IMR-90 (cell line): ENCODE measurements around the gene MMD2. TPM values are rescaled to one million over a fixed set of nuclear protein-coding genes. Genes with fewer than 3 reads are reported as not detected.

Source experiments
- ATAC-seq: fragments of 200-7000 bp; cut with Tn5 transposase; 2 replicates; pipeline ENCODE4 v1.9.1; 2020; ENCODE audit warnings: low read depth, mild to moderate bottlenecking, moderate library complexity
- BruUV-seq: library from RNA; stranded (reverse); fragments of 400-500 nt; replicated peaks from 2 replicates; lab custom pipeline; 2021; lab: Mats Ljungman, UMichigan
- CTCF ChIA-PET: fragments of 300-600 bp; formaldehyde crosslinking; extraction: SDS; loops from one replicate; lab custom pipeline; 2021; ENCODE audit warnings: antibody characterized with exemption; lab: Yijun Ruan, JAX
- POLR2A ChIA-PET: fragments of 300-600 bp; sonication (Branson Sonifier 250); formaldehyde crosslinking; loops from one replicate; lab custom pipeline; 2022; ENCODE audit warnings: antibody characterized with exemption; ENCODE audit not compliant: unreplicated experiment; lab: Charles Lee
- DNase-seq: peaks from one replicate; pipeline ENCODE4 v3.0.0; 2013
- H2AFZ ChIP-seq: replicated peaks from 2 replicates; pipeline ENCODE3; 2013; ENCODE audit warnings: low read length, mild to moderate bottlenecking; ENCODE audit not compliant: poor library complexity
- H2AK5ac ChIP-seq: 2 replicates; pipeline ENCODE4 v1.6.1; 2013; ENCODE audit warnings: low read depth, low read length, inconsistent platforms
- H2AK9ac ChIP-seq: replicated peaks from 2 replicates; pipeline ENCODE3; 2013; ENCODE audit warnings: mild to moderate bottlenecking, low read depth, low read length, moderate library complexity; ENCODE audit not compliant: poor library complexity
- H2BK120ac ChIP-seq: 2 replicates; pipeline ENCODE4 v1.6.1; 2013; ENCODE audit warnings: low read depth, low read length, inconsistent platforms
- H2BK15ac ChIP-seq: 3 replicates; pipeline ENCODE4 v1.6.1; 2013; ENCODE audit warnings: low read depth, low read length, inconsistent platforms
- H2BK20ac ChIP-seq: 2 replicates; pipeline ENCODE4 v1.6.1; 2013; ENCODE audit warnings: low read depth, mild to moderate bottlenecking, inconsistent platforms, low read length, moderate library complexity
- H2BK5ac ChIP-seq: 2 replicates; pipeline ENCODE4 v1.6.1; 2013; ENCODE audit warnings: mild to moderate bottlenecking, low read depth, low read length, inconsistent platforms; ENCODE audit not compliant: poor library complexity, severe bottlenecking
- H3K14ac ChIP-seq: replicated peaks from 2 replicates; pipeline ENCODE4 v1.6.1; 2013; ENCODE audit warnings: low read depth, low read length, inconsistent platforms
- H3K18ac ChIP-seq: 2 replicates; pipeline ENCODE4 v1.6.1; 2013; ENCODE audit warnings: low read depth, low read length, control low read depth
- H3K23ac ChIP-seq: 2 replicates; pipeline ENCODE4 v1.6.1; 2013; ENCODE audit warnings: low read depth, low read length, inconsistent platforms
- H3K27ac ChIP-seq: 2 replicates; pipeline ENCODE4 v1.5.1; 2013; ENCODE audit warnings: mild to moderate bottlenecking, control low read depth, low read length; ENCODE audit not compliant: insufficient read depth
- H3K27me3 ChIP-seq: 2 replicates; pipeline ENCODE4 v1.6.1; 2013; ENCODE audit warnings: low read length; ENCODE audit not compliant: control insufficient read depth, insufficient read depth
- H3K36me3 ChIP-seq: 2 replicates; pipeline ENCODE4 v1.6.1; 2013; ENCODE audit warnings: low read length, mixed read lengths; ENCODE audit not compliant: control insufficient read depth, insufficient read depth
- H3K4ac ChIP-seq: 2 replicates; pipeline ENCODE4 v1.6.1; 2013; ENCODE audit warnings: low read depth, low read length, inconsistent platforms
- H3K4me1 ChIP-seq: 2 replicates; pipeline ENCODE4 v1.6.1; 2013; ENCODE audit warnings: low read length, mixed read lengths; ENCODE audit not compliant: control insufficient read depth, insufficient read depth
- H3K4me2 ChIP-seq: 2 replicates; pipeline ENCODE4 v1.6.1; 2013; ENCODE audit warnings: low read depth, mild to moderate bottlenecking, control low read depth, low read length, moderate library complexity
- H3K4me3 ChIP-seq: 2 replicates; pipeline ENCODE4 v1.5.1; 2013; ENCODE audit warnings: low read depth, mild to moderate bottlenecking, control low read depth, low read length, moderate library complexity; ENCODE audit not compliant: insufficient read depth
- H3K56ac ChIP-seq: 2 replicates; pipeline ENCODE4 v1.6.1; 2013; ENCODE audit warnings: low read length, inconsistent platforms; ENCODE audit not compliant: insufficient read depth; ENCODE audit errors: extremely low read depth
- H3K79me1 ChIP-seq, 2 experiments: 2 replicates each; pipeline ENCODE4 v1.6.1; 2013; ENCODE audit warnings: low read length in 2 of 2, inconsistent platforms in 1 of 2, low read depth in 1 of 2
- H3K9ac ChIP-seq: 2 replicates; pipeline ENCODE4 v1.6.1; 2013; ENCODE audit warnings: low read depth, low read length, control low read depth
- H3K9me1 ChIP-seq: 2 replicates; pipeline ENCODE4 v1.6.1; 2013; ENCODE audit warnings: low read length, inconsistent platforms; ENCODE audit not compliant: insufficient read depth
- H3K9me3 ChIP-seq: 2 replicates; pipeline ENCODE4 v1.6.1; 2013; ENCODE audit warnings: low read length; ENCODE audit not compliant: control insufficient read depth, insufficient read depth
- H4K20me1 ChIP-seq: 2 replicates; pipeline ENCODE4 v1.6.1; 2013; ENCODE audit warnings: low read length, inconsistent platforms; ENCODE audit not compliant: insufficient read depth
- H4K5ac ChIP-seq: 2 replicates; pipeline ENCODE4 v1.6.1; 2013; ENCODE audit warnings: mild to moderate bottlenecking, low read depth, low read length, control low read depth
- H4K8ac ChIP-seq, 2 experiments: 2 replicates each; pipeline ENCODE4 v1.6.1; 2013; ENCODE audit warnings: low read depth in 2 of 2, low read length in 2 of 2, control low read depth in 1 of 2, inconsistent platforms in 1 of 2
- H4K91ac ChIP-seq: 2 replicates; pipeline ENCODE4 v1.6.1; 2013; ENCODE audit warnings: low read depth, low read length, inconsistent platforms; ENCODE audit not compliant: insufficient read depth
- BHLHE40 ChIP-seq: fragments of 150-350 bp; IDR thresholded peaks from 2 replicates; pipeline ENCODE4 v1.6.1; 2016; ENCODE audit warnings: mild to moderate bottlenecking, low read depth, low read length
- CEBPB ChIP-seq: IDR thresholded peaks from 2 replicates; pipeline ENCODE4 v1.6.1; 2012; ENCODE audit warnings: low read depth, low read length, improper control_type of control experiment
- CHD1 ChIP-seq: IDR thresholded peaks from 2 replicates; pipeline ENCODE4 v1.6.1; 2012; ENCODE audit warnings: low read depth, low read length, improper control_type of control experiment
- MAFK ChIP-seq: IDR thresholded peaks from 2 replicates; pipeline ENCODE4 v1.6.1; 2012; ENCODE audit warnings: low read depth, low read length, improper control_type of control experiment
- NFE2L2 ChIP-seq: fragments of 150-350 bp; IDR thresholded peaks from 2 replicates; pipeline ENCODE4 v1.6.1; 2016; ENCODE audit warnings: low read depth, mild to moderate bottlenecking, low read length
- RCOR1 ChIP-seq: IDR thresholded peaks from 2 replicates; pipeline ENCODE4 v1.6.1; 2012; ENCODE audit warnings: mild to moderate bottlenecking, low read length, improper control_type of control experiment; ENCODE audit not compliant: insufficient replicate concordance
- WGBS, 2 experiments: methylation state at CpG; one replicate each; pipeline versions ENCODE4 v1.1.5 to v1.1.7; 2013; ENCODE audit warnings: missing lambda C conversion rate in 2 of 2; ENCODE audit not compliant: insufficient read length in 1 of 2; ENCODE audit errors: extremely low coverage in 2 of 2; 5-methylcytosine and 5-hydroxymethylcytosine counted together
- dilution Hi-C: fragments of 300-500 bp; cut with HindIII; formaldehyde crosslinking; loops from one replicate; pipeline ENCODE4 v1.14.3; 2018; ENCODE audit warnings: low sequenced_read_pairs; ENCODE audit not compliant: unreplicated experiment
- in situ Hi-C: fragments of 300-500 bp; cut with MboI; formaldehyde crosslinking; loops from 3 replicates; pipeline ENCODE4 v1.14.3; 2019; ENCODE audit warnings: low sequenced_read_pairs, inconsistent platforms, mixed read lengths
- intact Hi-C: fragments of 100-400 bp; cut with micrococcal nuclease; formaldehyde crosslinking; loops from 2 replicates; pipeline ENCODE4 v1.10.0; 2022
- polyA plus RNA-seq, 3 experiments: library from polyadenylated mRNA; depleted of rRNA; stranded (reverse); fragments of >200 nt; gene quantifications; 2 replicates each; pipeline ENCODE4 v1.2.3, GENCODE V29; 2012; ENCODE audit warnings: low replicate concordance in 1 of 3
- total RNA-seq: library from RNA; depleted of rRNA; stranded (reverse); fragments of >200 nt; gene quantifications from 2 replicates; pipeline ENCODE4 v1.2.3, GENCODE V29; 2012

Gene MMD2
- total and polyA plus RNA-seq, 2 of the 4 experiments (the other 2 are of a cell fraction): not detected

- Histone ChIP-seq H4K20me1 (no peaks in the 10 kb centered on the region), H2AFZ (no peak overlapping the region), H3K4me1 (peaks cover 2% of the 10 kb centered on the region; the same call in 1 of the 2 replicates), H4K5ac (no peak overlapping the region), H2BK120ac (no peak overlapping the region), H2BK5ac (no peak overlapping the region), H3K56ac (no peak overlapping the region), H3K79me1 (no peaks in the 10 kb centered on the region), H3K4me3 (no peak overlapping the region), H3K9me1 (no peaks in the 10 kb centered on the region), H4K8ac (no peak overlapping the region), H2AK9ac (no peak overlapping the region), H2AK5ac (no peak overlapping the region), H3K27ac (no peak overlapping the region), H3K18ac (no peak overlapping the region), H3K4me2 (no peak overlapping the region), H2BK15ac (no peak overlapping the region), H3K14ac (no peak overlapping the region), H3K36me3 (no peaks in the 10 kb centered on the region), H3K9me3 (no peaks in the 10 kb centered on the region), H3K27me3 (no peaks in the 10 kb centered on the region; the same call in 1 of the 2 replicates), H2BK20ac (no peak overlapping the region), H3K23ac (no peak overlapping the region), H3K9ac (no peak overlapping the region), H4K91ac (no peak overlapping the region), H3K4ac (no peak overlapping the region)
- WGBS, 2 experiments: no CpG with 5 or more reads among the region's 7 CpGs
- ChIA-PET CTCF (no interaction called here), POLR2A (no interaction called here)
- intact Hi-C loops (no loop called here), dilution Hi-C loops (no loop called here), in situ Hi-C loops (no loop called here)
- no peak for TF ChIP-seq MAFK
- TF ChIP-seq NFE2L2: no peak
- no peak for TF ChIP-seq RCOR1
- TF ChIP-seq CHD1: no peak
- no peak for TF ChIP-seq CEBPB
- TF ChIP-seq BHLHE40: no peak
- BruUV-seq: no TSS peak
- DNase-seq (no peak), ATAC-seq (no peak)
Measured at GRCh38 chr7:4885317-4885807, 73.6 kb downstream of the MMD2 start.
